H9 (cell line): ENCODE measurements around the gene SEMA4A. TPM values are rescaled to one million over a fixed set of nuclear protein-coding genes. Genes with fewer than 3 reads are reported as not detected.
A peak's percentile ranks its signal among the peaks of the same experiment; 100 is the strongest.
"Not testable (repeated sequence)": the region's sequence is repeated elsewhere in the genome, so short reads cannot be mapped to it uniquely, and the experiment has no call there.

ENCODE experiments used
- DNase-seq: peaks from one replicate; pipeline ENCODE4 v3.0.0-alpha.2; 2017
- H2AFZ ChIP-seq: one replicate; pipeline ENCODE4 v1.6.1; 2013; ENCODE audit warnings: mild to moderate bottlenecking, low read length, control low read depth, moderate library complexity
- H2AK5ac ChIP-seq: 2 replicates; pipeline ENCODE4 v1.6.1; 2013; ENCODE audit warnings: low read length, control low read depth, mixed read lengths; ENCODE audit not compliant: insufficient read length
- H2BK120ac ChIP-seq: one replicate; pipeline ENCODE4 v1.6.1; 2013; ENCODE audit warnings: low read depth, mild to moderate bottlenecking, low read length, control low read depth, inconsistent platforms; ENCODE audit not compliant: poor library complexity, severe bottlenecking
- H2BK12ac ChIP-seq: 2 replicates; pipeline ENCODE4 v1.6.1; 2013; ENCODE audit warnings: low read length, control low read depth, mixed read lengths, low read depth; ENCODE audit not compliant: insufficient read length
- H2BK15ac ChIP-seq: 2 replicates; pipeline ENCODE4 v1.6.1; 2013; ENCODE audit warnings: low read depth, low read length, control low read depth
- H2BK20ac ChIP-seq: one replicate; pipeline ENCODE4 v1.6.1; 2013; ENCODE audit warnings: low read depth, mild to moderate bottlenecking, low read length, control low read depth, inconsistent platforms; ENCODE audit not compliant: poor library complexity, severe bottlenecking
- H2BK5ac ChIP-seq: 2 replicates; pipeline ENCODE4 v1.6.1; 2013; ENCODE audit warnings: low read length, control low read depth, mixed read lengths; ENCODE audit not compliant: insufficient read length
- H3K14ac ChIP-seq: 2 replicates; pipeline ENCODE4 v1.6.1; 2013; ENCODE audit warnings: low read length, control low read depth; ENCODE audit not compliant: insufficient read depth
- H3K18ac ChIP-seq: 2 replicates; pipeline ENCODE4 v1.6.1; 2013; ENCODE audit warnings: low read depth, mild to moderate bottlenecking, mixed read lengths, low read length, control low read depth; ENCODE audit not compliant: insufficient read length
- H3K23ac ChIP-seq: 2 replicates; pipeline ENCODE4 v1.6.1; 2013; ENCODE audit warnings: low read length, control low read depth, mixed read lengths, low read depth; ENCODE audit not compliant: insufficient read length
- H3K23me2 ChIP-seq: 2 replicates; pipeline ENCODE4 v1.6.1; 2013; ENCODE audit warnings: low read depth, mild to moderate bottlenecking, mixed read lengths, low read length, control low read depth; ENCODE audit not compliant: insufficient read length, poor library complexity, severe bottlenecking
- H3K27ac ChIP-seq: 2 replicates; pipeline ENCODE4 v1.5.1; 2013; ENCODE audit warnings: low read length, control low read depth, mixed read lengths, low read depth; ENCODE audit not compliant: insufficient read length
- H3K27me3 ChIP-seq: 2 replicates; pipeline ENCODE4 v1.6.1; 2013; ENCODE audit warnings: low read length, control low read depth, inconsistent platforms; ENCODE audit not compliant: insufficient read depth
- H3K4ac ChIP-seq: 2 replicates; pipeline ENCODE4 v1.6.1; 2013; ENCODE audit warnings: low read depth, mild to moderate bottlenecking, control low read depth, inconsistent platforms, low read length, moderate library complexity
- H3K4me1 ChIP-seq: 2 replicates; pipeline ENCODE4 v1.6.1; 2013; ENCODE audit warnings: low read length, control low read depth, inconsistent platforms; ENCODE audit not compliant: insufficient read depth
- H3K4me2 ChIP-seq: 2 replicates; pipeline ENCODE4 v1.6.1; 2013; ENCODE audit warnings: low read length, control low read depth, mixed read lengths; ENCODE audit not compliant: insufficient read length, insufficient read depth
- H3K56ac ChIP-seq: 2 replicates; pipeline ENCODE4 v1.6.1; 2013; ENCODE audit warnings: low read depth, mild to moderate bottlenecking, mixed read lengths, low read length, control low read depth; ENCODE audit not compliant: insufficient read length
- H3K79me1 ChIP-seq: 2 replicates; pipeline ENCODE4 v1.6.1; 2013; ENCODE audit warnings: low read depth, mild to moderate bottlenecking, moderate library complexity, low read length, control low read depth, inconsistent platforms; ENCODE audit not compliant: insufficient read depth, poor library complexity, severe bottlenecking
- H3K79me2 ChIP-seq: 2 replicates; pipeline ENCODE4 v1.6.1; 2013; ENCODE audit warnings: low read length, control low read depth, inconsistent platforms; ENCODE audit not compliant: insufficient read depth
- H3K9ac ChIP-seq: 2 replicates; pipeline ENCODE4 v1.6.1; 2013; ENCODE audit warnings: low read length, control low read depth, mixed read lengths; ENCODE audit not compliant: insufficient read length; ENCODE audit errors: extremely low read depth
- H3K9me3 ChIP-seq: one replicate; pipeline ENCODE4 v1.6.1; 2013; ENCODE audit warnings: low read depth, low read length, inconsistent platforms; ENCODE audit not compliant: control insufficient read depth
- H3T11ph ChIP-seq: one replicate; pipeline ENCODE4 v1.6.1; 2013; ENCODE audit warnings: mild to moderate bottlenecking, low read length, control low read depth, inconsistent platforms
- H4K20me1 ChIP-seq: one replicate; pipeline ENCODE4 v1.6.1; 2013; ENCODE audit not compliant: control insufficient read depth, insufficient read length, insufficient read depth
- H4K5ac ChIP-seq: 2 replicates; pipeline ENCODE4 v1.6.1; 2013; ENCODE audit warnings: low read depth, mild to moderate bottlenecking, mixed read lengths, low read length, control low read depth; ENCODE audit not compliant: insufficient read length
- H4K8ac ChIP-seq: replicated peaks from 2 replicates; pipeline ENCODE4 v1.6.1; 2013; ENCODE audit warnings: low read length, control low read depth, mixed read lengths, low read depth; ENCODE audit not compliant: insufficient read length
- H4K91ac ChIP-seq: 2 replicates; pipeline ENCODE4 v1.6.1; 2013; ENCODE audit warnings: low read depth, mild to moderate bottlenecking, moderate library complexity, mixed read lengths, low read length, control low read depth; ENCODE audit not compliant: insufficient read length
- H3K27ac Mint-ChIP-seq, 3 experiments: 2 replicates in 2 of 3; 3 replicates in 1 of 3; pipeline ENCODE4 v1.8.0; 2020 to 2021; ENCODE audit warnings: mixed read lengths in 3 of 3, mild to moderate bottlenecking in 1 of 3, moderate library complexity in 1 of 3
- H3K27me3 Mint-ChIP-seq: 2 replicates; pipeline ENCODE4 v1.8.0; 2021; ENCODE audit warnings: low read depth, mild to moderate bottlenecking, moderate library complexity, mixed read lengths
- H3K36me3 Mint-ChIP-seq, 3 experiments: 2 replicates in 2 of 3; 3 replicates in 1 of 3; pipeline ENCODE4 v1.8.0; 2020 to 2021; ENCODE audit warnings: low read depth in 3 of 3, mixed read lengths in 3 of 3; ENCODE audit not compliant: insufficient read depth in 1 of 3
- H3K4me1 Mint-ChIP-seq, 2 experiments: 2 replicates each; pipeline ENCODE4 v1.8.0; 2020; ENCODE audit warnings: mixed read lengths in 2 of 2
- H3K4me3 Mint-ChIP-seq, 2 experiments: 2 replicates in 1 of 2; 3 replicates in 1 of 2; pipeline ENCODE4 v1.8.0; 2020 to 2021; ENCODE audit warnings: mild to moderate bottlenecking in 2 of 2, mixed read lengths in 2 of 2, moderate library complexity in 1 of 2
- H3K9me3 Mint-ChIP-seq, 2 experiments: 2 replicates in 1 of 2; 3 replicates in 1 of 2; pipeline ENCODE4 v1.8.0; 2020; ENCODE audit warnings: mild to moderate bottlenecking in 2 of 2, mixed read lengths in 2 of 2, moderate library complexity in 1 of 2
- WGBS: extraction: QIAGEN DNeasy Blood & Tissue Kit; methylation state at CpG from one replicate; pipeline ENCODE4 v1.1.7; 2013; ENCODE audit warnings: missing lambda C conversion rate, low lambda C conversion rate, mixed read lengths; ENCODE audit not compliant: insufficient read length; ENCODE audit errors: extremely low coverage; 5-methylcytosine and 5-hydroxymethylcytosine counted together
- total RNA-seq: library from RNA; stranded (reverse); gene quantifications from 2 replicates; pipeline ENCODE4 v1.2.1, GENCODE V29; 2021

SEMA4A gene
- total RNA-seq, 1 experiment from 2014 or later, result 11.1 TPM

DNA sequence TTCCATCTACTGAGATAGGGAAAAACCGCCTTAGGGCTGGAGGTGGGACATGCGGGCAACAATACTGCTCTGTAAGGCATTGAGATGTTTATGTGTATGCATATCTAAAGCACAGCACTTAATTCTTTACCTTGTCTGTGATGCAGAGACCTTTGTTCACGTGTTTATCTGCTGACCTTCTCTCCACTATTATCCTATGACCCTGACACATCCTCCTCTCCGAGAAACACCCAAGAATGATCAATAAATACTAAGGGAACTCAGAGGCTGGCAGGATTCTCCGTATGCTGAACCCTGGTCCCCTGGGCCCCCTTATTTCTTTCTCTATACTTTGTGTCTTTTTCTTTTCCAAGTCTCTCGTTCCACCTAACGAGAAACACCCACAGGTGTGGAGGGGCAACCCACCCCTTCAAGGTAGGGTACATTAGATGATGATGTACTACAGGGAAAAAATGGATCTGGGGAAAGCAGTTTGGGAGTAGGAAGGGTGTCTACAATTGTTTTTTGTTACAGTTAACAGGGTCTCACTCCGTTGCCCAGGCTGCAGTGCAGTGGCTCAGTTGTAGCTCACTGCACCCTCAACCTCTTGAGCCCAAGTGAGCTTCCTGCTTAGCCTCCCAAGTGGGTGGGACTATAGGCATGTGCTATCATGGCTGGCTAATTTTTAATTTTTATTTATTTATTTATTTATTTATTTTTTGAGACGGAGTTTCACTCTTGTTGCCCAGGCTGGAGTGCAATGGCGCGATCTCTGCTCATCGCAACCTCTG is 28.8 kb downstream of the SEMA4A start:
- Histone ChIP-seq H3K27ac (peak overlapping the region; percentile 96), H3K18ac (peak overlapping the region; percentile 74), H2BK5ac (peak overlapping the region; percentile 80), H2BK12ac (peak overlapping the region; percentile 80), H3K4me2 (peak overlapping the region; percentile 42)
- not testable (repeated sequence) for H3T11ph ChIP-seq, H3K23me2 ChIP-seq, H3K79me1 ChIP-seq, H4K8ac ChIP-seq, H3K4ac ChIP-seq, H4K91ac ChIP-seq, H2BK120ac ChIP-seq, H4K20me1 ChIP-seq, H3K27me3 Mint-ChIP-seq, H3K9me3 ChIP-seq, H3K9ac ChIP-seq, H3K4me1 ChIP-seq, H2BK20ac ChIP-seq, H2AFZ ChIP-seq, H4K5ac ChIP-seq, H3K79me2 ChIP-seq, H2BK15ac ChIP-seq, H3K27me3 ChIP-seq, H2AK5ac ChIP-seq, H3K56ac ChIP-seq, H3K9me3 Mint-ChIP-seq, DNase-seq, H3K23ac ChIP-seq, H3K14ac ChIP-seq
- H3K36me3 Mint-ChIP-seq, result peaks cover 7 to 31% (median 16%) of the 10 kb centered on the region in 3 experiments
- peaks cover 36 to 55% of the 10 kb centered on the region in 2 experiments for H3K4me1 Mint-ChIP-seq
- no CpG with 5 or more reads among the region's 12 CpGs for WGBS
- H3K4me3 Mint-ChIP-seq, result peak overlapping the region; percentile 10 to 22
- H3K27ac Mint-ChIP-seq, result peak overlapping the region; percentile 75 to 96 (median 91)

DNA sequence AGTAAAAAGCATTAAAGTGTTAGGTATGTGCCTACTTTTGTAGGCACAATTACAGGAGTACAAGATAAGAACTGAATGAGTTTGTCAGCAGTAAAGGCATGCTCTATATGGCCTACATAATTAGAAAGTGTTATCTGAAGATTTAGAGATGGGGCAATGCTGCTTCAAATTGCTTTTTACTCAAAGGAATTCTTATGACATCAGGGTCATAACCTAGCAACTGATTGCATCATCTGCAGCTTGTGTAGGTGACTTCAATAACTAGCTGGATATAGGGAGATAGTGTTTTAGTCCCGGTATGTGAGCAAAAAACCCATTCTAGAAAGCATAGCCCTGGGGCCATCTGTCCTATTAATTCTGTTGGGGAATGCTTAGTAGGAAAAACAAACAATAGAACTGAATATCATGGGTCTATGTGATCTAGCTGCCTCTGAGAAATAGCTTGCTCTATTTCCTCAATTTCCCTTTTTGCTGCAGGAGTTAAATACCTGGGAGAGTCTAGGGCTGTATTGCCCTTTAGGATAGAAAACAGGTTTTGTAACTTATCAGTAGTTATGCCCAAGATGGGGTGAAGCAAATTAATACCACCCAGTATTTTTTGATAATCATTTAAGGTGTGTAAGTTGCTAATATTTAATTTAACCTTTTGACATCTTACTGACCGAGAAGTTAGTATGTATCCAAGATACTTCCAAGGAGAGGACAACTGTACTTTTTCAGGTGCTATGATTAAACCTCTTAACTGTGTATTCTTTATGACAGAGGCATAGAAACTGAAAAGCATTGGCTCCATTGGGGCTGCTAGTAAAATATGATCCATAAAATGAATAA is 33.2 kb downstream of the SEMA4A start:
- not testable (repeated sequence) for H2BK5ac ChIP-seq, H2BK12ac ChIP-seq, H3K23me2 ChIP-seq, H3K79me2 ChIP-seq, H3T11ph ChIP-seq, H2AFZ ChIP-seq, H2BK120ac ChIP-seq, H2BK20ac ChIP-seq, H4K91ac ChIP-seq, H3K27me3 Mint-ChIP-seq, H3K27ac Mint-ChIP-seq, H4K5ac ChIP-seq, H3K4ac ChIP-seq, H4K8ac ChIP-seq, H3K4me3 Mint-ChIP-seq, H3K56ac ChIP-seq, H3K27ac ChIP-seq, H3K79me1 ChIP-seq, DNase-seq, H3K4me2 ChIP-seq, H3K14ac ChIP-seq, H2AK5ac ChIP-seq, H3K9ac ChIP-seq, H3K18ac ChIP-seq, H2BK15ac ChIP-seq, H3K4me1 ChIP-seq, H4K20me1 ChIP-seq, H3K23ac ChIP-seq, H3K27me3 ChIP-seq
- WGBS, result no CpG with 5 or more reads among the region's 2 CpGs
- H3K4me1 Mint-ChIP-seq, result peaks cover 16 to 23% of the 10 kb centered on the region in 2 experiments
- peaks cover 11% of the 10 kb centered on the region for H3K9me3 ChIP-seq
- H3K9me3 Mint-ChIP-seq, result peaks cover 22 to 26% of the 10 kb centered on the region in 2 experiments
- peaks cover 7 to 36% (median 21%) of the 10 kb centered on the region in 3 experiments for H3K36me3 Mint-ChIP-seq
